ENCODE data around the gene IL16.

The IL16 gene

DNA sequence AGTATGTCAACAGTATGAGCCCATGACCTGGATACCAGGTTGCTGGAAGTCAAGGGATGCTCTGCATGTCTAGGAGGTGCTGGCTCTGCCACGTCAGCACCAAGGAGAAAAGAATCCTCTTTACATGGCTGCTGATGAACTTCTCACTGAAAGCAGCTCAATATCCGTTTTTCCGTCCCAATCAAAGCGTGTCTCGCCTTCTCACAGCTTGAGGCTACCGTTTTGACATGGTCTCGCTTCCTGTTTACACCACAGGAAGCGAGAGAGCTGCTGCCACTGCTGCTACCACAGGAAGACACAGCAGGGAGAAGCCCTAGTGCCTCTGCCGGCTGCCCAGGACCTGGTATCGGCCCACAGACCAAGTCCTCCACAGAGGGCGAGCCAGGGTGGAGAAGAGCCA lies 100.0 kb downstream of the IL16 start:
- peak; percentile 81 to 83 for DNase-seq

GRCh38 chr15:81297147-81297572 lies 100.5 kb downstream of the IL16 start:
- DNase-seq: no peak

- peak in 1 of 2 donors; percentile 24 for DNase-seq
Measured at GRCh38 chr15:81297603-81298575, 101.2 kb downstream of the IL16 start.

DNA sequence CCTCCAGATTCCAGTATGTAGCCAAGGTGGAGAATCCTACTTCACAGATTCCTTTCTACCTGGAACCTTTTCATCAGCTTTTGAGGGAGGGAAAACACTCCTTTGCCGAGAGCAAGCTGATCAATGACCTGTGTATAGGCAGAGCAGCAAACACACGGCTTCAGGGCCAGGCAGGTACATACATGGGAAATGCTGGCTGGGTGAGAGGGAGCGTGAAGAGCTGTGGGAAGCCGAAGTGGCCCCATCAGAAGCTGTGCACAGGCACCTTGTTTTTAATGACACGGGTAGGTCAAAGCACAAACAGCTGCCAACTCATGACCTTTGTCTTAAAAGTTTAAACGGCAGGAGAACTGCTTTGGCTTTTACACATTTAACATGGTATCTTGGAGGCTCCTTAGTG lies 101.9 kb downstream of the IL16 start:
- DNase-seq: no peak

DNA sequence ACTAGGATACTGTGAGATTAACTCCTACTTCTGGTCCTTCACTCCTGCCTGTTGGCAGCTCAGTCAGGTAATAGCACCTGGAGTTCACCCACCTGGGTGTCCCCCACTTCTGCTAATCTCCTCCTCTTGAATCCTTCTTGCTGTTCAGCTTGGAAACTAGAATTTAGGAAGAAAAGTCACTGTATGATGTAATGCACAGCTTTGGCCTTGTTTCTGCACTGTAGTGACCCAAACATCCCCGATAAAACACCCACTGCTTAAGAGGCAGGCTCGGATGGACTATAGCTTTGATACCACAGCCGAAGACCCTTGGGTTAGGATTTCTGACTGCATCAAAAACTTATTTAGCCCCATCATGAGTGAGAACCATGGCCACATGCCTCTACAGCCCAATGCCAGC lies 102.5 kb downstream of the IL16 start:
- DNase-seq: no peak

DNA sequence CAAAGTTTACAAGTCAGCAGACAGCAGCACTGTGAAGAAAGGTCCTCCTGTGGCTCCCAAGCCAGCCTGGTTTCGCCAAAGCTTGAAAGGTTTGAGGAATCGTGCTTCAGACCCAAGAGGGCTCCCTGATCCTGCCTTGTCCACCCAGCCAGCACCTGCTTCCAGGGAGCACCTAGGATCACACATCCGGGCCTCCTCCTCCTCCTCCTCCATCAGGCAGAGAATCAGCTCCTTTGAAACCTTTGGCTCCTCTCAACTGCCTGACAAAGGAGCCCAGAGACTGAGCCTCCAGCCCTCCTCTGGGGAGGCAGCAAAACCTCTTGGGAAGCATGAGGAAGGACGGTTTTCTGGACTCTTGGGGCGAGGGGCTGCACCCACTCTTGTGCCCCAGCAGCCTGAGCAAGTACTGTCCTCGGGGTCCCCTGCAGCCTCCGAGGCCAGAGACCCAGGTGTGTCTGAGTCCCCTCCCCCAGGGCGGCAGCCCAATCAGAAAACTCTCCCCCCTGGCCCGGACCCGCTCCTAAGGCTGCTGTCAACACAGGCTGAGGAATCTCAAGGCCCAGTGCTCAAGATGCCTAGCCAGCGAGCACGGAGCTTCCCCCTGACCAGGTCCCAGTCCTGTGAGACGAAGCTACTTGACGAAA lies 103.1 kb downstream of the IL16 start:
- no peak for DNase-seq

- no peak for DNase-seq
Measured at GRCh38 chr15:81301385-81301784, 104.7 kb downstream of the IL16 start.

DNA sequence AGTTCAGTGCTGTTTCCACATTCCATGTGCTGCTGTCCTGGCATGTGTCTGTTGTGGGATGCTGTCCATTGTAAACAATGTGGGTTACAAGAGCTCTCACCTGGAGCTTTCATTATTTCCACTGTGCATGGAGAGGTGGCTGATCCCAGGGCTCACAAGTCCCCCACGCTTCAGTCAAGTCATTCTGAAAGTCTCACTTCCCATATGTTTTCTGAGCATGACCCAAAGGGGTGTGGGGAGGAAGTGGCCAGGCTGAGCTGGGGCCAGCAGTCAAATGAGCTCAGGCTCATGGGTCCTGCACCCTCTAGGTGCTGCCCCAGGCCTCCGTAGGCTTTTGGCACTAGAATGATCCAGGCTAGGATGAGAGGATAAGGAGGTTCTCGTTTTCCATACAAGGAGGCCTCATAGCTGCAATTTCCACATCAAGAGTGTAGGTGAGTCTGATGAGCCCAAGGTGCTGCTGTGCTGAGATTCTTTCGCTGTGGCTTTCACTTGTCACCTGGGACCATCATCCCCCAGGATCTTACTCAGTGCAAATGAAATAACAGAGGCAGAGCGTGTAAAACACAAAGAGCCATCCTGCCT lies 105.2 kb downstream of the IL16 start:
- peak; percentile 31 to 64 for DNase-seq

DNA sequence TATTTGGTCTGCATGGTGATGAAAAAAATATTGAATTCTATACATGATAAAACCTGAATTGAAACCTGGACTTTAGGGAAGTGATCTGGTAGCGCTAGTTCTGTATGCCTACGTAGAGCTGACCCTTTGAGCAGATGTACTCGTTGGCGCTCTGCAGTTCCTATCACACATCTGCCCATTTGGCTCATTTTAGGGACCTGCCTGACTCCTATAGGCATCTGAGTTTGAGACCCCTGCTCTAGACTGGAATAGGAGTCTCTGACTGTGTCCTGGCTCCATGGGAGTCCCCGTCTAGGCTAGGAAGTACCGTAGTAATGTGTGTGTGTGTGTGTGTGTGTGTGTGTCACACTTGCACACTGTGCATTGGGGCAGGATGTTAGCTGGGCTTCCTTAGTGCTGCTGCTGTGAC lies 106.0 kb downstream of the IL16 start:
- peak in 1 of 2 donors; percentile 43 for DNase-seq

DNA sequence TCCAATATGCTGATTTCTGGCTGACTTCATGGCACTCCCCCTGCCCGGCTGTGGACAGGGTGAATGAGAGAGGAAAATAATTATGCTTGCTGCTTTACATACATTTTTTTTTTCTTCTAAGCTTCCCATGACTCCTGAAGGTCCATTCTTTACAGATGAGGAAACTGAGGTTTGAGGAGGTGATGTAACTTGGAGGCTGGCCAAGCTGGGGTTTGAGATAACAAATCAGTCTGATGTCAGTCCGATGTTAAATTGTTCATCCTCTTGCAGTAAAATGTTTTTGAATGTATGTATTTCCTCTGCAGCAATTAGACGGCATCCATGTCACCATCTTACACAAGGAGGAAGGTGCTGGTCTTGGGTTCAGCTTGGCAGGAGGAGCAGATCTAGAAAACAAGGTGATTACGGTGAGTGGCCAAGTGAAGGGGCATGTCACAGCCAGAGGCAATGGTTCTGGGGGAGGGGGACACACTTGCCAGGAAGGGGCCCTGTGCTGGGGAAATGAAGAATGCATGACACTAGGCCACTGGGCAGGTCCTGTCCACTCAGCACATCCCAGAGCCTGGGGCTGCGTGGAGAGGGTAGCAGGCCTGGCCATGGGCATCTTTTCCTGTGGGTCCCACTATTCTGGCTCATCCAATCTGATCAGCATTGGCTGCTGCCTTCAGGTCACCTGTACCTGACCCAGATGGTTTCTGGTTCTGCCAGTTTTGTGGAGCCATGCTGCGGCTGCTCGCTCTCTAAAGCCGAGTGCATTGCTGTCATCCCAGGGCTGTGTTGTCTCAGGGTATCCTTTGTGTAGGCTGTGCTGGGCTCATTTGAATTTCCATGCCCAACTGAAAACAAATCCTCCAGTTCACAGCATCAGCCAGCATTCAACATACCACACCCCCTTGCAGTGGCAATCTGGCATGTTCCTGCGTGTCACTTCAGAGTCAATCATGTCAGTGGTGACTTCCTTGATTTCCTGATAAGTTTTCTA lies 106.9 kb downstream of the IL16 start:
- no peak for DNase-seq

DNA sequence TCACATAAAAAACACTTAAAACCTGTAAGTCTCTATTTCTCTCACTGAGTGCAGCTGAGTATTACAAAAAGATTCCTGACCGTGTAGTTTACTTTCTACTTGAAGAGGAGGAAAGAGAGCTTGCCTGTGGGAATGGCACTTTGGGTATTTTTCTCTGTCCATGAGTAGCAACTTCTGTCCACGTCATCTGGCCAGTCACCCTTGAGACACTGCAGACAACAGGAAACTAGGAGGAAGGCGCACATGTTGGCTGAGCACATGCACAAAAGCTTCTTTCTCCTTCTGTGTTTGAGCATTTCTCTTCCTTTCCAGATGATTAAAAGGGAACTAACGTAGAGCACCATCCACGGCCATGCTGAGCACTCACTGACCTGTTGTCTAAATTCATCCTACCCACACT lies 107.5 kb downstream of the IL16 start:
- peak in 1 of 2 donors; percentile 52 for DNase-seq

GRCh38 chr15:81308260-81308659 lies 111.6 kb downstream of the IL16 start:
- DNase-seq: no peak

GRCh38 chr15:81309647-81310450 lies 113.2 kb downstream of the IL16 start:
- no peak for DNase-seq

- no peak for DNase-seq
Measured at GRCh38 chr15:81310480-81310879, 113.8 kb downstream of the IL16 start.

DNA sequence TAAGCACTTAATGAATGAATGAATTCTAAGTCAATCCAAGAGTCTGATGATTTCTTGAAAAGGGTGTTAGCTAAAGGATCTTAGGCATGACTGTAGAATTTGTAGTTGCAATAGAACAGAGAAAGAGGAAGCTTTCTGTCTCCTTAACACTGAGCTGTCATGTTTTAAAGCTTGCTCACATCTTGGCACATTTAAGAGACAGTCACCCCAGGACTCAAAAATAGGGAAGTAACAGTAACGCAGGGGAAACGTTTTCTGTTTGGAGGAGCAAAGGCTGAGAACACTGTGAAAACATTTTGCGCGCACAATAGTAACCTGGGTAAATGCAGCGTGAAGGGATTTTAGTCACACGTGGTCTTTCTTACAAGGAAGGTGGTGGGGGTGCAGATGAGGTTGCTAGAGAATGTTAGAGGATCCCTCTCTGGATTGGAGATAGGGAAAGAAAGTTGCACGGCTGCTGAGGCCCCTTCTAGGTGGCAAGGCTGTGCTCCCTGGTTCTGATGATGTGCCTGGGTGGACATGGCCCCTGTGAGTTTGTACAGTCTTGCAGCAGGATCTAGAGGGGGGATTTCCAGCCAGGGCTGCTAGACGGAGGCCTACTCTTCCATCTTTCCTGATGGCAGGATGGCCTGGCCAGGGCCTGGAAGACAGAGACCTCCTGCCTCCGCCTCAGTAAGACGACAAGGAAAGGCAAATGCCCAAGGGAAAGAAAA lies 115.2 kb downstream of the IL16 start:
- peak in 1 of 2 donors; percentile 41 for DNase-seq

GRCh38 chr15:81312790-81313543 lies 116.3 kb downstream of the IL16 start:
- peak in 1 of 2 donors; percentile 66 for DNase-seq

GRCh38 chr15:81313686-81314085 lies 117.0 kb downstream of the IL16 start:
- DNase-seq: no peak

DNA sequence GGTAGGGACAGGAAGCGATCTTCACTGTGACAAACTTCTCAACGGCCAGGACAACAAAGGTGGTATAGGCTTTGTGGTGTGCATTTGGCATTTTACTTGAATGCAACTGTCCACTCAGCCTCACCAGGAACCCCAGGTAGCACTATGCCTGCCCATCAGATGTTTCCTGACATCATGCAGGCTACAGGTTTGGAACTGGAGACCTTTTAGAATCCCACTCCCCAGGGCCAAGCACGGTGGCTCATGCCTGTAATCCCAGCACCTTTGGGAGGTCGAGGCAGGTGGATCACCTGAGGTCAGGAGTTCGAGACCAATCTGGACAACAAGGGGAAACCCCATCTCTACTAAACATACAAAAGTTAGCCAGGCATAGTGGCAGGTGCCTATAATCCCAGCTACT lies 117.7 kb downstream of the IL16 start:
- no peak for DNase-seq

- no peak for DNase-seq
Measured at GRCh38 chr15:81315452-81316175, 118.9 kb downstream of the IL16 start.

Data from CD4-positive, alpha-beta T cell treated with Interleukin-1 beta for 1 hour (primary cell).